Gastroesophageal sphincter (tissue), 3 donors: Measurements from ENCODE around the gene FGD5.

Source experiments
- CTCF ChIP-seq, 4 experiments: fragments of 200-600 bp in 2 of 4; fragments of 450-650 bp in 2 of 4; sonication (generic) in 1 of 4; IDR thresholded peaks; one replicate each; pipeline ENCODE4 v1.5.1; 2017 to 2019; ENCODE audit warnings: antibody characterized with exemption in 4 of 4, mild to moderate bottlenecking in 2 of 4, moderate library complexity in 2 of 4
- POLR2A ChIP-seq, 2 donors: fragments of 450-650 bp; IDR thresholded peaks; one replicate each; pipeline ENCODE4 v1.6.1; 2017; ENCODE audit warnings: antibody characterized with exemption in 2 of 2, mild to moderate bottlenecking in 2 of 2, moderate library complexity in 1 of 2
- POLR2AphosphoS5 ChIP-seq: sonication (generic); formaldehyde crosslinking; IDR thresholded peaks from one replicate; pipeline ENCODE4 v1.6.1; 2017; ENCODE audit warnings: antibody characterized with exemption

- no peak for TF ChIP-seq CTCF (IDR thresholded peaks at IDR 0.05)
- no peak for TF ChIP-seq POLR2A (IDR thresholded peaks at IDR 0.05)
- no peak for TF ChIP-seq POLR2AphosphoS5
Measured at GRCh38 chr3:14801668-14802380, 16.9 kb upstream of the FGD5 start.
